ENCODE data around the gene TMEM258.

TMEM258 gene

GRCh38 chr11:61776561-61777075 is 15.8 kb downstream of the TMEM258 start:
- no peak overlapping the region for H3K4me3 ChIP-seq (replicated peaks in 1 of 2; ENCODE audit: low read depth in 2 of 2, low read length in 2 of 2)
- peak; percentile 80 to 81 for DNase-seq (ENCODE audit: low read depth in 2 of 2)
- peak; percentile 94 for TF ChIP-seq CTCF (IDR thresholded peaks at IDR 0.05; ENCODE audit: low read depth, low read length)

GRCh38 chr11:61775606-61776554 is 16.5 kb downstream of the TMEM258 start:
- no peak for DNase-seq (ENCODE audit: low read depth in 2 of 2)
- TF ChIP-seq CTCF (IDR thresholded peaks at IDR 0.05; ENCODE audit: low read depth, low read length): no peak
- H3K4me3 ChIP-seq (replicated peaks in 1 of 2; ENCODE audit: low read depth in 2 of 2, low read length in 2 of 2): no peak overlapping the region

- no peak for TF ChIP-seq CTCF (IDR thresholded peaks at IDR 0.05; ENCODE audit: low read depth, low read length)
- no peak for DNase-seq (ENCODE audit: low read depth in 2 of 2)
- no peak overlapping the region for H3K4me3 ChIP-seq (replicated peaks in 1 of 2; ENCODE audit: low read depth in 2 of 2, low read length in 2 of 2)
Measured at GRCh38 chr11:61775106-61775505, 17.3 kb downstream of the TMEM258 start.

- no peak for TF ChIP-seq CTCF (IDR thresholded peaks at IDR 0.05; ENCODE audit: low read depth, low read length)
- no peak overlapping the region for H3K4me3 ChIP-seq (replicated peaks in 1 of 2; ENCODE audit: low read depth in 2 of 2, low read length in 2 of 2)
- DNase-seq (ENCODE audit: low read depth in 2 of 2): no peak
Measured at GRCh38 chr11:61774411-61774810, 18.0 kb downstream of the TMEM258 start.

GRCh38 chr11:61773809-61774208 is 18.6 kb downstream of the TMEM258 start:
- TF ChIP-seq CTCF (IDR thresholded peaks at IDR 0.05; ENCODE audit: low read depth, low read length): no peak
- no peak overlapping the region for H3K4me3 ChIP-seq (replicated peaks in 1 of 2; ENCODE audit: low read depth in 2 of 2, low read length in 2 of 2)
- no peak for DNase-seq (ENCODE audit: low read depth in 2 of 2)

- no peak for DNase-seq (ENCODE audit: low read depth in 2 of 2)
- no peak overlapping the region for H3K4me3 ChIP-seq (replicated peaks in 1 of 2; ENCODE audit: low read depth in 2 of 2, low read length in 2 of 2)
- no peak for TF ChIP-seq CTCF (IDR thresholded peaks at IDR 0.05; ENCODE audit: low read depth, low read length)
Measured at GRCh38 chr11:61773356-61773755, 19.0 kb downstream of the TMEM258 start.

All from cardiac fibroblast (primary cell).